GM12891 (cell line): ENCODE results near the gene FNBP1.

Experiments used
- PAX5 ChIP-seq: IDR thresholded peaks from 2 replicates; pipeline ENCODE4 v1.6.1; 2011; ENCODE audit warnings: low read length, moderate library complexity, mild to moderate bottlenecking; ENCODE audit not compliant: insufficient read depth, severe bottlenecking
- POLR2A ChIP-seq: IDR thresholded peaks from 2 replicates; pipeline ENCODE4 v1.6.1; 2011; ENCODE audit warnings: low read depth, low read length, control low read depth
- POLR2AphosphoS5 ChIP-seq: IDR thresholded peaks from 2 replicates; pipeline ENCODE4 v1.6.1; 2011; ENCODE audit warnings: low read depth, low read length, control low read depth
- POU2F2 ChIP-seq: IDR thresholded peaks from 2 replicates; pipeline ENCODE4 v1.6.1; 2011; ENCODE audit warnings: low read depth, mild to moderate bottlenecking, control low read depth, low read length, moderate library complexity
- SPI1 ChIP-seq: IDR thresholded peaks from 2 replicates; pipeline ENCODE4 v1.6.1; 2011; ENCODE audit warnings: low read depth, low read length, control low read depth
- TAF1 ChIP-seq: IDR thresholded peaks from 2 replicates; pipeline ENCODE4 v1.6.1; 2011; ENCODE audit warnings: low read depth, low read length, control low read depth

- TF ChIP-seq POLR2A = no peak
- no peak for TF ChIP-seq PAX5
- TF ChIP-seq SPI1 = no peak
- TF ChIP-seq POLR2AphosphoS5 = no peak; the same call in 1 of the 2 replicates
- TF ChIP-seq TAF1 = no peak
- TF ChIP-seq POU2F2 = no peak
Observed at GRCh38 chr9:129887334-129888292, 155.4 kb downstream of the FNBP1 start.
